Endometrium (tissue), 2 donors: ENCODE data around the gene LRRC56.

Experiments used
- FAIRE-seq: peaks from 2 replicates; lab custom pipeline; 2012; peaks lifted over from hg19 to GRCh38; lab: Jason Lieb, UNC
- donor health status: control.
- donor health status: control.

Gene LRRC56

DNA sequence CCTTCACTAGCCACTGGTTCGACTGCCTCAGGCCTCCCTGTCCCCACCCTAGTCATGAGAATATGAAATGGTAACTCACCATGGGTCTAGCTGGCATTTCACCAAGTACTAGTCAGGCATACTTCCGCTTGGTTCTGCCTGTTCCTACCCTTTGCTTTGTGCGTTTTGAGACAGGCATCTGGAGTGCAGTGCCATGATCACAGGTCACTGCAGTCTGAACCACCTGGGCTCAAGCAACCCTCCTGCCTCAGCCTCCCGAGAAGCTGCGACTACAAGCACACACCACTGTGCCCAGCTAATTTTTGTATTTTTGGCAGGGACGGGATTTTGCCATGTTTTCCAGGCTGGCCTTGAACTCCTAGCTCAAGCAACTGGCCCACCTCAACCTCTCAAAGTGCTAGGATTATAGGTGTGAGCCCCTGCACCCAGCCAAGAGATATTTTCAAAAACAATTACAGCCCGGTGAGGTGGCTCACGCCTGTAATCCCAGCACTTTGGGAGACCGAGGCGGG lies 16.1 kb upstream of the LRRC56 start:
- FAIRE-seq, result no peak

DNA sequence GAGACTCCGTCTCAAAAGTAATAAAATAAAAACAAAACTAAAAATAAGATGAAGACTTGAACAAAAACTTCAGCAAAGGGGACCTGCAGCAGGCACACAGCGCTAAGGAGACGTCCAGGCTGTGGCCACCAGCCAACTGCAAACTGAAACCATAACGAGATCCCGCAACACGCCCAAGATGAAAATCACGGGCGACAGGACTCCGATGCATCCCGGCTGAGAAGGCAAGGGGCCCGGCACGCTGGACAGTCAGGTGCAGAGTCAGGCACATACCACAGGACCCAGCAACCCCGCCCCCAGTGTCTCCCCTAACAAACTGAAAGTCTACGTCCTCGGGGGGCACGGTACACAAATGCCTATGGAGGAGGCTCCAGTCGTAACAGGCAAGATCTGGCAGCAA lies 11.1 kb upstream of the LRRC56 start:
- no peak for FAIRE-seq

DNA sequence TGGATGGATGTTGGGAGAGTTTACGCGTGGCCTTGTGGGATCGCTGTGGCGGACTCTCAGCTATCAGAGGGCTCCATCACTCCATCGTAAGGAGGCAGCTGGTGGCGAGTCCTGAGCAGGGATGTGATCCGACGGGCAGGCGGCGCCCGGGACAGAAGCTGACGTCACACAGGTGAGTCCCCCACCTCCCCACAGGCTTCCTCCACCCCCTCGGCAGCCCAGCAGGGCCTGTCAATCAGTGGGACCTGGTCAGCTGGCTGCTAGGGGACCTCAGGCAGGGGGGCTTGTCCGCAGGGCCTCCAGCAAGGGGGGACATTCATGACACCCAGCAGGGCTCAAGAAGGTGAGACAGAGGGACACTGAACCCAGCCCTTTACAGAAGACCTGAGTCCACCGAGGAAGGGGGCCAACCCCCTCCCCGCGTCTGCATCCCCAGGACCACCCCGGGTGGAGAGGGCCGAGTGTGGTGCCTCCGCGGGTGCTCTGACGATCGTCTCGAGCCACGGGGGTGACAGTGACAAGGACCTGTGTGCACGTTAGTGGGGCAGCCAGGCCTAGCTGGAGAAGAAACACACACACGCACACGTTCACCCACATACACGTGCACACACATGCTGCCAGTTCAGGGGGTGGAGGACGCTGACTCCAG lies 9.0 kb upstream of the LRRC56 start:
- no peak for FAIRE-seq

DNA sequence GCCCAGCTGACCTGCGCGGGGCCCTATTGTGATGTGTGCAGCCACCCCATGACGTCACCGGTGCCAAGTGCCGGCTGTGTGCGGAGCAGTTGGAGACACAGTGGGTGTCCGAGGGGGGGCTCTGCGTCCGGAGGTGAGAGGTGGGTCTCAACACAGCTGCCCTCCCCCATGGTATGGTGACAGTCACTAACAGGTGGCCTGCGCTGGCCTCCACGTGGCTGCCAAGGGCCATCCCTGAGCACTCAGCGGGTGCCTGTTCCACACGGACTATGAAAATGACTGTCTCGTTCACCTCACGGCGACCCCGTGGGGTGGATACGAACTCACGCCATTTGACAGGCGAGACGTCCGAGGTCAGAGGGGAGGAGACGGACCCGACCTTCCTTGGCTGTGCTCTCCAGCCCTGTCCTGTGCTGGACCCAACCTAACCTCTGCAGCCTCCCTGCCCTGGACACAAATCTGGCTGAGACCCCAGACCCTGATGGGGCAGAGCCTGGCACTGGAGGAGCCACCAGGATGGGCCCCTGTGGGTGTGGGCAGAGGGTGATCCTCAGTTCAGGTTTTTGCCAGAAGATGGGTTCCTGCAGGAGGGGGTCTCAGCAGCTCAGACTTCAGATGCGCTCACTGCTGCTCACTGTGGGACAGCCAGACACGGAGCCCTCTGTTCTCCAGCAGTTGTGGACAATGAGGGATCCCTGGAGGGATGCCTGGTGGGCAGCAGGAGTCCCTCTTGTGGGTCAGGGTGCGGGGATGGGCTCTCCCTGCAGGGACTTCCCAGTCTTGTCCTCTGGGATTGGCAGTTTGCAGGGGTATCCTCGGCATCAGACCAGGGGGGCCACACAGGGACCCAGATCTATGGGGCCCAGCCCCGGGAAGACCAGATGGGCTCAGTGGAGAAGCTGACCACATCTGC lies 8.3 kb upstream of the LRRC56 start:
- FAIRE-seq, result no peak

DNA sequence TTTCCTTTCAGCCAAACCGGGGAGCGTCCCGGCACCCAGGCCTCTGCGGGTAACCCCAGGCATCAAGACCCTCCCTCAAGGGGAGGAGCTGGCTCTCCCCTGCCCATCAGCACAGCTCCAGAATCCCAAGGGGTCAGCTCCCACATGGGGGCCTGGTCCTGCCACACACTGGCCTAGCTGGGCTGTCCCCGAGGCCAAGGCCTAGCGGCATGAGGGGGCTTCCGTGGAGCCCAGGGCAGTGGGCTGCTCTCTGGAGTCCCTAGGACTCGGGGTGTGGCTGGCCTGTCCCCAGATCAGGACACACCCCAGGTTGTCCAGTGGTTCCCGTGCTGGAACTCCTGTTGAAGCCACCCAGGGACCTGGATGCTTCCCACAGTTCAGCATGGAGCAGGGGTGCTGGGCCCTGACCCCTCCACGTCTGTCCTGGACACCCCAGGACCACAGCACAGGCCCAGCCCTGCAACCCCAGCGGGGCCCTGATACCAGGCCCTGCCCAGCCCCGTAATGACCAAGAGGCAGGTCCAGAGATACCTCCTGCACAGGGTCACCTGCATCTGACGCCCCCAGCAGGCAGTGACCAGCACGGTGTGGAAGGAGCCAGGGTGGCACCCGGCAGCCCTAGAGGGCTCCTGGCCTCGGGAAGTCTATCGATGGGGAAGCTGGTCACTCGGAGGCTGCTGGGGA lies 7.5 kb upstream of the LRRC56 start:
- FAIRE-seq, result no peak

- no peak for FAIRE-seq
Measured at GRCh38 chr11:530960-531831, 6.1 kb upstream of the LRRC56 start.

DNA sequence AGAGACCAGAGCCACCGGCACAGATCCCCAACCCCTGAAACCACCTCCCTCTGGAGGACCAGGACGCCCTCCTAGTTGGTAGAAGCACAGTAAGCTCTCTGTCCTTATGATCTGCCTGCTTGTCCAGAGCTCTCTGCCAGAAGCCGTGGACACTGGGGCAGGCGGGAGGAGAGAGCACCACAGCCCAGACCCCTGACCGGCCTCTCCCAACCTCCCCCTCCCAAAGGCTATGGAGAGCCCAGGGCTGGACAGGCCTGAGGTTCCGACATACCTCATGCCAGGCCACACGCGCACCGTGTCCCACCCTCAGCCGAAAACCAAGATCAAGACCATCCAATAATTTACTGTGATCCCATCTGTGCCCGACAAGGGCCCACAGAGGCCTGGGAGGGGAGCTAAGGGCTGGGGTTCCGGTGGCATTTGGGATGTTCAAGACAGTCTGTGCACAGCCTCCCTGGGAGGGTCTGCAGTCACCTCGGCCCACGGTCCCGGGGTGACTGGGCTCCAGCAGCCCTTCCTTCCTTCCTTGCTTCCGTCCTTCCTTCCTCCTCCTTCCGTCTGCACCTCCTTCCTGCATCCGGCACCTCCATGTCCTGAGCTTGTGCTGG lies 5.3 kb upstream of the LRRC56 start:
- FAIRE-seq, result no peak

- no peak for FAIRE-seq
Measured at GRCh38 chr11:532527-532985, 4.8 kb upstream of the LRRC56 start.

- FAIRE-seq, result no peak
Measured at GRCh38 chr11:532986-533585, 4.2 kb upstream of the LRRC56 start.

- no peak for FAIRE-seq
Measured at GRCh38 chr11:533586-534395, 3.5 kb upstream of the LRRC56 start.

GRCh38 chr11:534396-535209 lies 2.7 kb upstream of the LRRC56 start:
- FAIRE-seq, result no peak

DNA sequence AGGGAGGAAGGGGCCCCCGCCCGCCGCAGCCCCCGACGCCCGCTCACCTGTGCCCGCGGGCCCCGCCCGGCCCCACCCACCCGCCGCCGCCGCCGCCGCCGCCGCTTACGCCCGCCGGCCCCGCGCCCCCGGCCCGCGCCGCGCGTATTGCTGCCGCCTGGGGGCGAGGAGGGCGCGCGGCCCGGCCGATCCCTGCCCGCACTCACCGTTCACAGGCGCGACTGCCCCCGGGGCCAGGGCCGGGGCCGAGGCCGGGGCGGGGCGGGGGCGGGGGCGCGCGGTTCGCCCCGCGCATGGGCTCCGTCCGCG lies 2.2 kb upstream of the LRRC56 start:
- no peak for FAIRE-seq

GRCh38 chr11:535519-536454 lies 1.5 kb upstream of the LRRC56 start, which contains the start of gene HRAS:
TSS of gene HRAS (minus strand) at chr11:535576.
- no peak for FAIRE-seq

GRCh38 chr11:537622-538430 lies 499 bp downstream of the LRRC56 start:
- FAIRE-seq, result no peak

DNA sequence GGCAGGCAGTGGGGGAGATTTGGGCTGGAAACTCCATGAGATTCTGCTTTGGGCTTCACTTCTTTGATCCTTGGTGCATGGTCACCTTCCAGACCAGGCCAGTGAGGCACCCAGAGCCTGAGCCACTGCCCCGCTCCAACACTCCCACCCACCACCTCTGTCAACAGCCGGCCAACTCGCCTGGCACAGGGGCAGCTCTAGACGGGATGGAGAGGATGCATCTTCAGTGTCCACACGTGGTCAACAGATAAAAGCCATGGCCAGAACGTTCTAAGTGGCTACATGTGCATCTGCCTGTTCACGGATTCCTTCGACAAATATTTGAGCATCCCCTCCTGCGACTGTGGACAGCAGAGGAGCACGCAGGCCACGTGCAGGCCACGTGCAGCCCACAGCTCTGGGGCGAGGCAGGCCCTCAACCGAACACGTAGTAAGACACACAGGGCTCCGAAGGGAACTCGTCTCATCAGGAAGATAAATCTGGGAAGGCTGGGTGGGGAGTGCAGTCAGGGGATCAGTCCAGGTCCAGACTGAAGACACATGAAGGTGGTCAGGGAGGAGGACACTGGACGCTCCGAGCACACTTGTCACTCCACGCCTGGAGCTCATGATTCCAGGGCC lies 1.2 kb downstream of the LRRC56 start:
- FAIRE-seq, result no peak

DNA sequence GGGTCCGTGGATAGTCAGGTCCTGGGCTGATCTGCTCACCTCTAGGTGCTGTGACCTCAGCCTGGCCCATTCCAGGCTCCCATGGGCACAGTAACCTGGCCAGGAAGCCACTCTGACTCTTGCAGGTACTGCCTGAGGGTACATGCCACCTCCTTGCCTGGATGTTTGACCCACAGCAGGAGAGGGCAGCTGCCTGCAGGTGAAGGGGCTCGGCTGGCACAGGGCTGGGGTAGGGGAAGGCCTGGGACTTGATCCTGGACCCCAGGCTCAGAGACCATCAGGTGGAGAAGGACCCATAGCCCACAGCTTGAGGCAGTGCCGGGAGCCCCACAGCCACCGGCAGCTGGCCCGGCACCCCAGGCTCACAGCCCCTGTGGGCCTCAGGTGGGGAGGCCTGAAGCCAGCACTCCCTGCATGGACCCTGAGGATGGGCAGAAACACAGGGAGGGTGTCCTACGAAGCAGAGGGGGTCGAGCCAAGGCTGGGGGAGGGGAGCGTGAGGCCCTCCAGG lies 2.7 kb downstream of the LRRC56 start:
- FAIRE-seq, result no peak
